HG03045 (cell line): ENCODE data around the gene TMTC4.
"Not testable (repeated sequence)": the region's sequence is repeated elsewhere in the genome, so short reads cannot be mapped to it uniquely, and the experiment has no call there.

ENCODE experiments used
- ATAC-seq: cut with Tn5 transposase; IDR thresholded peaks from one replicate; pipeline ENCODE4 v1.9.1; 2021; ENCODE audit warnings: mild to moderate bottlenecking, moderate library complexity; ENCODE audit not compliant: unreplicated experiment

Gene TMTC4

DNA sequence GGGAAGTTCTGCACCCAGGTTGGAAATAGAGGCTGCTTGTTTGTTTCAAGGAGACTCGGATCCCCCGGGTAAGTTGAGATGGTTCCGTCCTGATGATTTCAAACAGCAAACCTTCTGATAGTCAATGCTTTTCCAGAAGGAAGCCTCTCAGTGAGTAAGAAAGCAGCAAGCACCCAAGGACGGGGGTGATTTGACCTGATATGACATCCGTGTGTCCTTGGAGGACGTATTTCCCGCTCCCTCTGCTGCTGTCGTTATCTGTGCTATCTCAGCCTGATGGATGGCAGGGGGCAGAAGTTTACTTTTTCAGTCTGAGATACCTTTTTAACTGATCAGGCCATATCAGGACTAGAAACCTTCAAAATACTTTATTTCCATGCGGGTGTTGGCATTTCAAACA, 80.3 kb downstream of the TMTC4 start:
- no peak for ATAC-seq

DNA sequence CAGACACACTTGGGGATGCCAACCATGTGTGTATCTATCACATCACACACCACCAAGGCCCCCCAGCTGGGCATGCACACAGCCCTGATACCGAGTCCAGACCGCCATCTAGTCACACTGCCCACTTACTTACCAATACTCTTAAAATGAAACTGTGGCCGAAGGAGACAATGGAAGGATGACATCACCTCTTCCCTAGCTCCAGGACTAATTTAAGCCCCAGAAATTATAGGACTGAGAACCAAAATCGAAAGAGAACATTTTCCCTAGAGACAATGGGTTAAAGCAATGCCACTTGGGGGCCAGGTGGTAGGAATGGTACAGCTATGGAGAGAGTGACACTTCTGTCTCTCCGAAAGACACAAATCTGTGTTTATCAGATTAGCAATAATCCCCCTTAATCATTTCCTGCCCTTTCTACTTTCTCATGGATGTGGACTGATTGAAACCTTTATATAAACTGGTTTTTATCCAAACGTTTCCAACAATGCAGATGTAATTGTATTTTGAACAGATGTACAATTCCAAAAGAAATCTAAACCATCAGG, 85.3 kb downstream of the TMTC4 start:
- ATAC-seq: no peak

DNA sequence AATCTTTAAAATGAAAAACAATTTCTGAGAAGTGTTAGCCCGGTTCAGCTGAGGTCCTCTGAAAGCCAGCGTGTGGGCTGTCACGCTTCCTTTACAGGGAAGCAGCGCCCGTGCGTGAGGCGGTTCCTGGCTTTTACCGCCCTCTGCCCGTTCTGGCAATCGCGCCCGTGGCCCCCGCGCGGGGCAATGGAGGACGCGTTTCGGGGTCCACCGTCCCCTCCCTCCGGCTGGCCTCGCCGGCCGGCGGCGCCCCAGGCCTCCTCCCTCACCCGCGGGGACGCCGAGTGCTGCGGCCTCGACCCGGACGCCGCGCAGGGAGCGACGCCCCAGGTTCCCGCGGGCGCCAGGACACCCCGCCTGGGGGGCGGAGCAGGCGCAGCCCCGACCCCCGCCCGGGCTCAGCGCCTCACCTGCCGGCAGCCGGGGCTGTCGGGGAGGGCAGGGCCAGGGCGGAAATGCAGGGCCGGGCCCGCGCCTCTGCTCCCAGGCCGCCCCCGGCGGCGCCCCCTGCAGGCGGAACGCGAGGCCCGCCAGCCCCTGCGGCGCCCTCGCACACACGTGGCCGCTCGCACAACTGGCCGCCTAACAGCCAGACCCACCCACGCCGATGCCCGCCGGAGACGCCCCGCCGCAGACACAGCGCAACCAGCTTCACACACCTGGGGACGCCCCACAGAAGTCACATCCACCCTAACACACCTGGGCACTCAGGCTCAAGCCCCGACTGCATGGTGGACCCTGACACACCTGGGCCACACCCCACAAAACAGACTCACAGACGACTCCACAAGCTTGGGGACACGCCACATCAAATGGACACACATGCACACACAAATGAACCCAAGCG, 86.0 kb downstream of the TMTC4 start, which contains the start of gene GGACT:
Gene GGACT (minus strand): TSS at position 459 of the 847 bp plus-strand sequence. CDS start 56,198 bp downstream, outside the sequence.
- peak; percentile 97 for ATAC-seq

DNA sequence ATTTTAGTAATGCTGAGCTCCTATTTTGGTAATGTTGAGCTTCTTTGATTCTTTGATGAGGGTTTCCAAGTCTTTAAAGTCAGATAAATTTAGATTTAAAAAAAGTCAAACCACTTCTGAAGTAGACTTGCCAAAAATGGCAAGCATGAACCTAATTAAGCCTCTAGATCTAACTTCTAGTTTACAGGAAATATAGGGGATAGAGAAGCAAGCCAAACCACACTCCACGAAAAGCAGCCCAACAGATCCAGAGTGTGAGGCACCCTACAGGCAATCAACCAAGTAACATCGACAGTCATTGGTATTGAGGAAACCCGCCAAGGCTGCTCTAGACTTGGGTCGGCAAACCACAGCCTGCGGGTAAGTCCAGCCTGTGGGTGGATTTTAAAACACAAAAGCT, 89.7 kb downstream of the TMTC4 start:
- ATAC-seq: no peak

DNA sequence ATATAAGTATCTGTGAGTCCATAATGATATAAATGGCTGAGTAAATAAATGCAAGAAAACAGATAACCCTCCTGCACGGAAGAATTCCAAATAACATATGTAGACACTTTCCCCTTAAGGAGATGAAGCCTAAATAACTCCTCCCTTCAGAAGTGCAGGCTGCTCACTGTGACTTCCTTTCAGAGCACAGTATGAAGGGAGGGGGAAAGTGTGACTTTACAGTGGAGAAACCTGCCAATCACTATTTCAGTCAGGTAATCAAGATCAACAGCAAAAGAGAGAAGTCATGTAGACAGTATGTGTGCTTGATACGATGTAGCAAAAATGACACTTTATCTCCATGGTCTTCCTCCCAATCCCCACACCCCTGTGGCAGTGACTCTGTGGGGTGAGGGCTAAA, 93.1 kb downstream of the TMTC4 start:
- ATAC-seq: no peak

DNA sequence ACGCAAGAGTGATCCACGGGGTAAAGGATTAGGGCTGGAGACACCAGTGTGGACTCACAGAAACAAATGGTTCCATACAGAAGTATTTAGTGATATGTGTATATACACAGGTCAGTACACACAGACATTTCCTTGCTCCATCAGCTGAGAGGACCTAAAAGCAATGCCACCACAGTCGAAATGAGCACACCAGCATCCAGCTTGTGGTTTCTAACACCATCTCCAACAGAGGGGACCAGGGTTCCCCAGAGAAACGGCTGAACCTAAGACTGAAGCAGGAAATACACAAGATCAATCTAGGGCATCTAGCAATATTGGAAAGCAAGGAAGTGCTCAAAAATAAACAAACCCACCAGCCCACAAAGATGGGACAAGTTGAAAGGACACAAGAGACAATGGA, 93.6 kb downstream of the TMTC4 start:
- ATAC-seq: no peak

DNA sequence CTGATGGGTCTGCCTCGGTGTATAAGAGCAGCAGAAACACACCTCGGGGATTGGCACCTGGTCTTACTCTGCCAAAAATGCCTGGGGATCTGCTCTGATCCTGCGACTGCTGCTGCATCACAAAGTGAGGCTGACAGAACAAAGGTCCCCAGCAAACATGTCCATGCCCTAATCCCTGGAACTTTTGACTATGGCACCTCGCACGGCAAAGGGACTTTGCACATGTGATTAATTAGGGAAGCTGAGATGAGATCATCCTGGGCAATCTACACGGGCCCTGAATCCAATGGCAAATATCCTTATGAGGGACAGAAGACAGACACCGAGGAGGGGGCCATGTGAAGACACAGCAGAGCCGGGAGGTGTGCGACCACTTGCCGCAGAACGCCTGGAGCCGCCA, 94.5 kb downstream of the TMTC4 start:
- ATAC-seq: no peak

DNA sequence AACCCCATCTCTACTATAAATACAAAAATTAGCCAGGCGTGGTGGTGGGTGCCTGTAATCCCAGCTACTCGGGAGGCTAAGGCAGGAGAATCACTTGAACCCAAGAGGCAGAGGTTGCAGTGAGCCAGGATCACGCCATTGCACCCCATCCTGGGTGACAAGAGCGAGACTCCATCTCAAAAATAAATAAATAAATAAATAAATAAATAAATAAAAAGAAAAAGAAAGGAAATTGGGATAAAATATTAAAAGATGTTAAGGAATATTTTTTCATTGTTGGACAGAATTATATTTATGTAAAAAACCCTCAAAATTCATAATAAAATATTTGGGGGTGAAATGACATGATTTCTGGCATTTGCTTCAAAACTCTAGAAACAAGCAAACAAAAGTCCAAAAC, 97.4 kb downstream of the TMTC4 start:
- ATAC-seq: not testable (repeated sequence)

DNA sequence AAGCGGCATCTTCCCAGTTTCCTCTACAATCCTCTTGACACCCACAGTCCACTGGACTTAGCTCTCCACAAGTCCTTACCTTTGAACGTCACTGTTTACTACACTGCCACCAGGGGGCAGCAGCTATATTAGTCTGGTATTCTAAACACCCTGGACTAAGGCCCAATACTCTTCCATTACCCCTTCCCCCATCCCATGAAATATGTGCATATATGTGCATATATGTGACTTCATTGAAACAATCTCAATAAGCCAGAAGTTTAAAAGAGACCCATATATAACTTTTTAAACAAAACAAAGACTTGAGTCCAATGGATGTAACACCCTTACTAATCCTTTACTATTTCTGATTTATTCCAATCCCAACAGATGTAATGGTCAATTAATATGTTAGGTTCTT, 101.5 kb downstream of the TMTC4 start:
- ATAC-seq: peak; percentile 89

DNA sequence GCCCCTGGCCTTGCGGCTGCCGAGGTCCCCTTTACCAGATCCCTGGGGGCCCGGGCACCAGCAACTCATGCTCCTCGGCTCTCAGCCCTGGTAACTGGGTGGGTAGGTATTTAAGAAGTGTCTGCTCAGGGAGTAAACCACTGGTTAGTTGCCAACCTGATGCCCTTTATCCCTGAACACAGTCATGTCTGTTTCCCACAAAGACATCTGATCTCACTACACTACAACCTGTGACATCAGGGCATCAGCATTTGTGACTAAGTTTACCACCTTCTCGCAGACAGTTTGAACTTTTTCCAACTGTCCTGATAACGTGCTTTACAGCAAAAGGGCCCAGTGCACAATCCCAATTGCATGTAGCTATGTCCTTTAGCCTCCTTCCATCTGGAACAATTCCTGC, 108.1 kb downstream of the TMTC4 start:
- ATAC-seq: no peak

DNA sequence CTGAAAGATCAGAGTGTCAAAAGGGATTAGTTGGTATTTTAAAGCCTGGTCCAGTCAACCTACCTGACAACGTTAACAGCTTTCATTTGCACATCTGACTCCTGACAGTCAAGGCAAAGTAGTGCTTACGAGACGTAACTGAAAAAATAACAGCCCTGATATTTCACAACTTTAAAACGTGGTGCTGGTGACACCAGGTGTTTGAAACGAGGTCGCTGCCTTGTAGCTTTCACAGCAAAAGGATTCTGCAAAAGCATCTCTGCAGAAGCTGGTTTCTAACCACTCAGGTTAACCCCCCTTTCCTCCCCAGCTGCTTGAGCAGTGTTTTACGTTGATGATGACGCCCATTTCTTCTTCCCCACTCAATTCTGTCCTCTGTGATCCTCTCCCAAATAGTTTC, 109.3 kb downstream of the TMTC4 start:
- ATAC-seq: no peak

DNA sequence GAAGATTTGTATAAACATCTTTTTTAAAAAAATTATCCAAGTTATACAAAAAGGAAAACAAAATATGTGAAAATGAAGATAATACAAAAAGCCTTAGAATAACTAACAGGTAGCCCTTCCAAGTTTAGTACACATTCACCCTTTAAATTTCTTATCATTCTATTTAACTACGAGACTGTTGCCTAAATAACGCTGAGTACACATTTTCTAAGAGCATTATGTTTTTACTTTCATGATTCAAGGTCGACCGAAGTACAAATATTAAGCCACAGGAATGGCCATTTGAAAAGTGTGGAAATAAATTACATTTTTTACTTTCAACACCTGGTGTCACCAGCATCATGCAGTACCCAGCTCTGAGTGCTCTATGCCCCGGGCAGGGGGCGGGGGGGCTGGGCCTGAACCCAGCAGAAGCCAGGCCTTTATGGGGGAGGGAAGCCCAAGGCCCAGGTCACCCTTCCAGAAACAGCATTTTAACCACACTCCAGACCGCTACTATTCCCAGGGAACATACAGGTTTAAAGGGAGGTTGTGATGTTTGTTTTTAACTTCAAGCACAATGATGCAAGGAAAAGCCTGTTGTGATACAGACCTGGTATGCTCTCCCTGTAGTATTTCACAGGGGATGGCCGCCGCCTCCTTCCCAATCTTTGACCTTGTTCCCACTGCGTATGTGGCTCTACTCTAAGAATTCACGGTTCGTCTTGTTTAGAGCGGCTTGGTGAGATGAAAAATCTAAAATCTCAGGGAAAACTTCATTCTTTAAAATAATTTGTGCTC, 110.0 kb downstream of the TMTC4 start:
- ATAC-seq: no peak

DNA sequence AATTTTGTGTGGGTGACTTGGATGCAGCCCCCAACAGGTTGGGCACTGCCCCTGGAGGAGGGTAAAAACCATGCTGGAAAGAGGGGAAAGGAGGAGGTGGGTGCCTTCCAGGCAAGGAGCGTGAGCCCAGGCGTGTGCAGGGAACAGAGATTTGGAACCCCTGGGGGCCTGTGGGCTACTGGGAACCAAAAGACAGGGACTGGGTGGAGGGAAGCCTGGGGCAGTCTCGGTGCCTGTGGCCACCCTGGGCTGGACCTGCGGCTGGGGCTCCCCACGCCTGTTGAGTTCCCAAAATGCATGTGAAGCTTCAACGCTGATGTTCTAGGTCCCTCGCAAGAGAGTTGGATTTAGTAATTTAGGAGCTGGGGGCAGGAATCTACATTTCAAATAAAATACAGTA, 110.8 kb downstream of the TMTC4 start:
- no peak for ATAC-seq

DNA sequence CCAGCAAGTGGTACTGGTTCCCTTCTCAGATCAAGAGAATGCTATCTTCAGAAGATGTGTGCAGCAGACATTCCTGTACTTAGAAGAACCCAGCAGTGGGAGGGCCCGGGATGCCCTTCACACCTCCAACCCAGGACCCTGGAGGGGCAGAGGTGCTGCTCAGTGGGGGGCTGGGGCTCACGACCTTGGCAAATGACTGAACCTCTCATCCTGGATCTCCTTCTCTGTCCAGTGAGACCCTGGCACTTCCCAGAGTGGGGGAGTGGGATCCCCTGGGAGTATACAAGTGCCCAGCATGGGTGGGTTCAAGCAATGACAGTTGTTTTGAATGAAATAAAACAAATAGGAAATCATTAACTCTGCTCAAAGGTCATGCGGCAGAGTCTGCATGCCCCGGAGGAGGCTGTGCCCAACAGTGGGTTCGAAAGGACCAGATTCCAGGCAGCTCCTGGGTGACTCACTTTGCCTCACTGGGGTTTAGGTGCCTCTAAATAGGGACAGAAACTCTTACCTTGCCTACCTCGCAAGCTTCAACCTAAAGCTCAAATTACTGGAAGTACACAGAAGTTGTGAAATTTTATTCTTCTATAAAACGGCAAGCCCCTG, 112.9 kb downstream of the TMTC4 start:
- ATAC-seq: no peak

DNA sequence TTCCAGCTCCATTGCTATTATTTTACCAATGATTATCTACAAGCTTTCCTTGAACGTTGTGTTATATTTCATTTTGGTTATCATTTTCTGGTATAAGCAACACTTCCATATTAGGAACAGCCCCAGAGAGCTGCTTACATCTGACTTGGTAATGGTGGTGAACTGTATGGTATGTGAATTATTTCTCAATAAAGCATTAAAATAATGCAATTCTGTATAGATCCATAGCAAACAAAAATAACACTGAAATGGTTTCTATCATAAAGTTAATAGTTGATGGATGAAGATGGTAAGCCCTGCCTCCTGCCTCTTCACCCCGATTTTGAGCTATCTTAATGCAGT, 113.5 kb downstream of the TMTC4 start:
- no peak for ATAC-seq

DNA sequence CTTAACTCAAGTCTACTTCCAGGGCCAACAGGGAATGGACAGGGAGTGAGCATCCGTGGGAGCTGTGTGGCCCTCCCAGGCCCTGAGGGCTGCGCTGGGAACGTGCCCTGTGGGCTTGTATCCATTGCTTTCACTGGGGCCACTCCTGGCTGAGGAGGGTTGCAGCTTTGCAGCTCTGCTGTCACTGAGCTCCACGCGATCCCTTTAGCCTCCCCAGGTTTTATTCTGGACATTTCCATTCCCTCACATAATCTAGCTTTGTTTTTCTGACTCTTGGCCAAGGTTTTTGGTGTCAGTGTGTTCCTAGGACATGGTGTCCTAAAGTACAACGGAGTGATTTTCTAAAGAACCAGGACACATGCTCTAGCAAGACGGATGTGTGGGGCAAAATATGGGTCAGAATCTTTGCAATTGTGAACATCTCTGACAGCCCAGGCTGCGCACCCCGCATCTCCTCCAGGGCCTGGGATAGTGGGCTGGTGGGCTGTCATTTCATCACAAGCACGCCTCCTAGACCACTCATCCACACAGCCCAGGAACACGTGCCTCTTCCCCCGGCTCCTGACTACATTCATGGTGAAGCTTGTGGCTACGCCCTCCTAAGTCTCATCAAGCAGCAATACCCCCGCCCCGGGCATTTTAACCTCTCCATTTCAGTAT, 114.0 kb downstream of the TMTC4 start:
- no peak for ATAC-seq

DNA sequence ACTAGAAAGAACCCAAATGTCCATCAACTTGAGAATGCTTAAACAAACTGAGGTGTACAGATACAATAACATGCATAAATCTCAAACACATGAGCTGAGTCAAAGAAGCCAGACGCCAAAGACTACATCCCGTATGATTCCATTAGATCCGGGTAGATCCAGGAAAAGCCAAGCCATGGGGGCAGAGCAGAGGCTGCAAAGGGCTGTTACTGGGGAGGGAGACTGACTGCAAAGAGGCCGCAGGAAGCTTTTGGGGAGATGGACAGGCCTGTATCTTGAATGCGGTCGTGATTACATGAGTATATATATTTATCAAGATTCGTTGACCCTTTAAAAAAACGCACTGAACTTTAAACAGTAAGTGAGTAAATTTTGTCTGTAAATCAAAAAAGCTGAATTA, 114.7 kb downstream of the TMTC4 start:
- ATAC-seq: no peak
